ENCODE data around the gene PDZD2.
"Not testable (repeated sequence)": the region's sequence is repeated elsewhere in the genome, so short reads cannot be mapped to it uniquely, and the experiment has no call there.

PDZD2 gene

DNA sequence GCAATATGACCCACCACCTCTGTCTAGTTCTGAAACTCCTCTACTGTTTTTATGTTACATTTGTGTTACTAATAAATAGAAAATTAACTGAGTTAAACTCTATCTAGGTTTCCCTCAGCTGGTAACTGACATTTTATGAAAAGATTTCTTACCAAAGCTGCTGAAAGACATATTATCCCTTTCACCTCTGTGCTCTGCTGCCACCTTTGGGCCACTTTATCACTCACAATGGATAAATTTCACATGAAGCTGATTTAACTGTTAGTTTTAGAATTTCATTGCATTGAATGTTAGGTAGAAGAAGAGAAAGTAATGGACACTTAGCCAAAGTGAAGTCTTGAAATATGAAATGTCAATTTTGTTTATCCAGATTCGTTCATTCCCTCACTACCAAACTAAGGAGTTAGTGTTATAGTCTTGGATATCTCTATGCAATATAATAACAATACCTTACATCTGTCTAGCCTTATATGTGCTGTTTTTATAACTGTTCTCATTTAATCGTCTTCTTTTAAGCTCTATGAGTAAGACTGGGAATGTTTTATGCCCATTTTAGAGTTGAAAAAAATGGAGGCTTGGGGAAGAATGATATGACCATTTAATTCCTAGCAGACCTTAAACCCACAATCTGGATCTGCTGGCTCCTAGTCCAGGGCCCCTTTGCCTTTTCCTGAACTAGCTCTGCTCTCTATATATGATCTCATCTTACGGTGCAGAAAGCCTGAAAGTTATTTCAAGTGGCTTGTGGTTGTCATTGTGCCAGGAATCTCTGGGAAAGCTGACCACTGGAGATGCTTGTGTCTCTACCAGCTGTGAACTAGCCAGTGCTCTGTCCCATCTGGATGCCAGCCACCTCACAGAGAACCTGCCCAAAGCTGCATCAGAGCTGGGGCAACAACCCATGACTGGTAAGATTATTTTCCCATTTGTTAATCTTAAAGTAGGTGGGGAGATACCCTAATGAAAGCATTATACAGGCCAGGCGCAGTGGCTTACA, 438.1 kb downstream of the PDZD2 start:
- peak; percentile 37 for DNase-seq (ENCODE audit: low spot score)

DNA sequence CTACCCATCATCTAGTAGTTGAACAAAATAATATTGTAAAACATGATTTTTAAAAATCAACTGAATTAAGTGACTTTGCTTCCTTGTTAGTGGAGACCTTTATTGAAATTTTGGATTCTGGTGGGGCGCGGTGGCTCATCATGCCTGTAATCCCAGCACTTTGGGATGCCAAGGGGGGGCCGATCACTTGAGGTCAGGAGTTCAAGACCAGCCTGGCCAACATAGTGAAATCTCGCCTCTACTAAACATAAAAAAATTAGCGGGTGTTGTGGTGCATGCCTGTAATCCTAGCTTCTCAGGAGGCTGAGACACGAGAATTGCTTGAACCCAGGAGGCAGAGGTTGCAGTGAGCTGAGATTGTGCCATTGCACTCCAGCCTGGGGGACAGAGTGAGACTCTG, 439.9 kb downstream of the PDZD2 start:
- DNase-seq (ENCODE audit: low spot score) = not testable (repeated sequence)

DNA sequence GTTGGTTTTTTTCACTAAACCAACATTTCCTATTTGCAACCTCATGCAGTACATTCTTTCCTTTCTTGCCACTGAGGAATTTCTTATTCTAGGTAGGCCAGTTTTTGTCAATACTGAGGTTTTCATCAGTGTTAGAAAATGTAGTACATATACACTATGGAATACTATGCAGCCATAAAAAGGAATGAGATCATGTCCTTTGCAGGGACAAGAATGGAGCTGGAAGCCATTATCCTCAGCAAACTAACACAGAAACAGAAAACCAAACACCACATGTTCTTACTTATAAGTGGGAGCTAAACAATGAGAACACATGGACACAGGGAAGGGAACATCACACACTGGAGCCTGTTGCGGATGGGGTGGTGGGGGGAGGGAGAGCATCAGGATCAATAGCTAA, 441.6 kb downstream of the PDZD2 start:
- not testable (repeated sequence) for DNase-seq (ENCODE audit: low spot score)

DNA sequence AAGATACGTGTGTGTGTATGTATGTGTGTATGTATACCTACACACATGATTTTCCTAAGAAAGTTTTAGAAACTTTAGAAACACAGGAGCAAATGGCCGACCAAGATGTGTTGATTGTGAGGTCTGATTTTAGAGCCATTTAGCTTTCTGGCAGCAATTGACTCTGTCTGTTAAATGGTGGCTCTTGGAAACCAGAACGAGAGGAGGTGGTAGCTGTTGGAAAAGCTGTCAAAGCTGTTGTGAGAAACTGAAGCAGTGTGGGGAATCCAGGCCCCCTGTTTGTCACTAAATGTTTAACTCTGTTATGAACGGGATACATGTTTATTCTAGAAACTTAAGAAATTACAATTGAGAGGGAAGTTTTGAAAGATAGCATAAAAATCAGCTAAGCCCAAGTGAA, 443.8 kb downstream of the PDZD2 start:
- no peak for DNase-seq (ENCODE audit: low spot score)

DNA sequence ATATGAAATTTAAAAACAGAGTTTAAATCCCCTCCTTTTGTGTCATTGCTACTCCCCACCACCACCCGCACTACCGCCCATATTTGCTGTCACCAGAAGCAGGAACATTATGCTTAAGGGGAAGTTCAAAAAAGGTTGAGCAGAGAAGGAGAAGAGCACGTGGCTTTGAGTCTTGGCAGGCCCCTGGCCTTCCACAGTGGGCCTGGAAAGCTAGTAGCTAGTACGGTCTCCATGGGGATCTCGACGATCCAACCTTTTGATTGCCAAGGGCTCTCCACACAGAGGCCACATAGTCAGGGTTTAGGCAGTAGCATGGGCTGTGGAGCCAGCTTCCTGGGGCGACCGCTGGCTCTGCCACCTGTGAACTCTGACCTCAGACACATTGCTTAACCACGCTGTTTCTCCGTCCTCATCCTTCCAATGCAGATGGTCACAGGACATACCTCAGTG, 445.1 kb downstream of the PDZD2 start:
- no peak for DNase-seq (ENCODE audit: low spot score)

DNA sequence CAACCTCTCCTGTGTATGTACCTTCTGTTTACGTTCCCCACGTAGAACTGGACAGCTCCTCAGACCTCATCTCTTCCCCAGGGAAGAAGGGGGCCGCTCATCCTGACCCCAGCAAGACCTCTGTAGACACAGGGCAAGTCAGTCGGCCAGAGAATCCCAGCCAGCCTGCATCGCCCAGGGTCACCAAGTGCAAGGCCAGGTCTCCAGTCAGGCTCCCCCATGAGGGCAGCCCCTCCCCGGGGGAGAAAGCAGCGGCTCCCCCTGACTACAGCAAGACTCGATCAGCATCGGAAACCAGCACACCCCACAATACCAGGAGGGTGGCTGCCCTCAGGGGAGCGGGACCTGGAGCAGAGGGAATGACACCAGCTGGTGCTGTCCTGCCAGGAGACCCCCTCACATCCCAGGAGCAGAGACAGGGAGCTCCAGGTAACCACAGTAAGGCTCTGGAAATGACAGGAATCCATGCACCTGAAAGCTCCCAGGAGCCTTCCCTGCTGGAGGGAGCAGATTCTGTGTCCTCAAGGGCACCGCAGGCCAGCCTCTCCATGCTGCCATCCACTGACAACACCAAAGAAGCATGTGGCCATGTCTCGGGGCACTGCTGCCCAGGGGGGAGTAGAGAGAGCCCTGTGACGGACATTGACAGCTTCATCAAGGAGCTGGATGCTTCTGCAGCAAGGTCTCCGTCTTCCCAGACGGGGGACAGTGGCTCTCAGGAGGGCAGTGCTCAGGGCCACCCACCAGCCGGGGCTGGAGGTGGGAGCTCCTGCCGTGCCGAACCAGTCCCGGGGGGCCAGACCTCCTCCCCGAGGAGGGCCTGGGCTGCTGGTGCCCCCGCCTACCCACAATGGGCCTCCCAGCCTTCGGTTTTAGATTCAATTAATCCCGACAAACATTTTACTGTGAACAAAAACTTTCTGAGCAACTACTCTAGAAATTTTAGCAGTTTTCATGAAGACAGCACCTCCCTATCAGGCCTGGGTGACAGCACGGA, 448.5 kb downstream of the PDZD2 start:
- no peak for DNase-seq (ENCODE audit: low spot score)

DNA sequence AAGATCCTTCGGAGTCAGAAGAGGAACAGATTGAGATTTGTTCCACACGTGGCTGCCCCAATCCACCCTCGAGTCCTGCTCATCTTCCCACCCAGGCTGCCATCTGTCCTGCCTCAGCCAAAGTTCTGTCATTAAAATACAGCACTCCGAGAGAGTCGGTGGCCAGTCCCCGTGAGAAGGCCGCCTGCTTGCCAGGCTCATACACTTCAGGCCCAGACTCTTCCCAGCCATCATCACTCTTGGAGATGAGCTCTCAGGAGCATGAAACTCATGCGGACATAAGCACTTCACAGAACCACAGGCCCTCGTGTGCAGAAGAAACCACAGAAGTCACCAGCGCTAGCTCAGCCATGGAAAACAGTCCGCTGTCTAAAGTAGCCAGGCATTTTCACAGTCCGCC, 449.3 kb downstream of the PDZD2 start:
- no peak for DNase-seq (ENCODE audit: low spot score)

DNA sequence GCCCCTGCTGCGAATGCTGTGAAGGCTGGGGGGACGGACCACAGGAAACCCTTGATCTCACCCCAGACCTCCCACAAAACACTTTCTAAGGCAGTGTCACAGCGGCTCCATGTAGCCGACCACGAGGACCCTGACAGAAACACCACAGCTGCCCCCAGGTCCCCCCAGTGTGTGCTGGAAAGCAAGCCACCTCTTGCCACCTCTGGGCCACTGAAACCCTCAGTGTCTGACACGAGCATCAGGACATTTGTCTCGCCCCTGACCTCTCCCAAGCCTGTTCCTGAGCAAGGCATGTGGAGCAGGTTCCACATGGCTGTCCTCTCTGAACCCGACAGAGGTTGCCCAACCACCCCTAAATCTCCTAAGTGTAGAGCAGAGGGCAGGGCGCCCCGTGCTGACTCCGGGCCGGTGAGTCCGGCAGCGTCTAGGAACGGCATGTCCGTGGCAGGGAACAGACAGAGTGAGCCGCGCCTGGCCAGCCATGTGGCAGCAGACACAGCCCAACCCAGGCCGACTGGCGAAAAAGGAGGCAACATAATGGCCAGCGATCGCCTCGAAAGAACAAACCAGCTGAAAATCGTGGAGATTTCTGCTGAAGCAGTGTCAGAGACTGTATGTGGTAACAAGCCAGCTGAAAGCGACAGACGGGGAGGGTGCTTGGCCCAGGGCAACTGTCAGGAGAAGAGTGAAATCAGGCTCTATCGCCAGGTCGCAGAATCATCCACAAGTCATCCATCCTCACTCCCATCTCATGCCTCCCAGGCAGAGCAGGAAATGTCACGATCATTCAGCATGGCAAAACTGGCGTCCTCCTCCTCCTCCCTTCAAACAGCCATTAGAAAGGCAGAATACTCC, 450.4 kb downstream of the PDZD2 start:
- DNase-seq (ENCODE audit: low spot score) = no peak

DNA sequence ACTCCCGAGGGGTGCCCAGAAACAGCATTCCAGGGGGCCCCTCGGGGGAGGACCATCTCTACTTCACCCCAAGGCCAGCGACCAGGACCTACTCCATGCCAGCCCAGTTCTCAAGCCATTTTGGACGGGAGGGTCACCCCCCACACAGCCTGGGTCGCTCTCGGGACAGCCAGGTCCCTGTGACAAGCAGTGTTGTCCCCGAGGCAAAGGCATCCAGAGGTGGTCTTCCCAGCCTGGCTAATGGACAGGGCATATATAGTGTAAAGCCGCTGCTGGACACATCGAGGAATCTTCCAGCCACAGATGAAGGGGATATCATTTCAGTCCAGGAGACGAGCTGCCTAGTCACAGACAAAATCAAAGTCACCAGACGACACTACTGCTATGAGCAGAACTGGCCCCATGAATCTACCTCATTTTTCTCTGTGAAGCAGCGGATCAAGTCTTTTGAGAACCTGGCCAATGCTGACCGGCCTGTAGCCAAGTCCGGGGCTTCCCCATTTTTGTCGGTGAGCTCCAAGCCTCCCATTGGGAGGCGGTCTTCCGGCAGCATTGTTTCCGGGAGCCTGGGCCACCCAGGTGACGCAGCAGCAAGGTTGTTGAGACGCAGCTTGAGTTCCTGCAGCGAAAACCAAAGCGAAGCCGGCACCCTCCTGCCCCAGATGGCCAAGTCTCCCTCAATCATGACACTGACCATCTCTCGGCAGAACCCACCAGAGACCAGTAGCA, 451.3 kb downstream of the PDZD2 start:
- no peak for DNase-seq (ENCODE audit: low spot score)

DNA sequence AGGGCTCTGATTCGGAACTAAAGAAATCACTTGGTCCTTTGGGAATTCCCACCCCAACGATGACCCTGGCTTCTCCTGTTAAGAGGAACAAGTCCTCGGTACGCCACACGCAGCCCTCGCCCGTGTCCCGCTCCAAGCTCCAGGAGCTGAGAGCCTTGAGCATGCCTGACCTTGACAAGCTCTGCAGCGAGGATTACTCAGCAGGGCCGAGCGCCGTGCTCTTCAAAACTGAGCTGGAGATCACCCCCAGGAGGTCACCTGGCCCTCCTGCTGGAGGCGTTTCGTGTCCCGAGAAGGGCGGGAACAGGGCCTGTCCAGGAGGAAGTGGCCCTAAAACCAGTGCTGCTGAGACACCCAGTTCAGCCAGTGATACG, 451.8 kb downstream of the PDZD2 start:
- DNase-seq (ENCODE audit: low spot score) = no peak

DNA sequence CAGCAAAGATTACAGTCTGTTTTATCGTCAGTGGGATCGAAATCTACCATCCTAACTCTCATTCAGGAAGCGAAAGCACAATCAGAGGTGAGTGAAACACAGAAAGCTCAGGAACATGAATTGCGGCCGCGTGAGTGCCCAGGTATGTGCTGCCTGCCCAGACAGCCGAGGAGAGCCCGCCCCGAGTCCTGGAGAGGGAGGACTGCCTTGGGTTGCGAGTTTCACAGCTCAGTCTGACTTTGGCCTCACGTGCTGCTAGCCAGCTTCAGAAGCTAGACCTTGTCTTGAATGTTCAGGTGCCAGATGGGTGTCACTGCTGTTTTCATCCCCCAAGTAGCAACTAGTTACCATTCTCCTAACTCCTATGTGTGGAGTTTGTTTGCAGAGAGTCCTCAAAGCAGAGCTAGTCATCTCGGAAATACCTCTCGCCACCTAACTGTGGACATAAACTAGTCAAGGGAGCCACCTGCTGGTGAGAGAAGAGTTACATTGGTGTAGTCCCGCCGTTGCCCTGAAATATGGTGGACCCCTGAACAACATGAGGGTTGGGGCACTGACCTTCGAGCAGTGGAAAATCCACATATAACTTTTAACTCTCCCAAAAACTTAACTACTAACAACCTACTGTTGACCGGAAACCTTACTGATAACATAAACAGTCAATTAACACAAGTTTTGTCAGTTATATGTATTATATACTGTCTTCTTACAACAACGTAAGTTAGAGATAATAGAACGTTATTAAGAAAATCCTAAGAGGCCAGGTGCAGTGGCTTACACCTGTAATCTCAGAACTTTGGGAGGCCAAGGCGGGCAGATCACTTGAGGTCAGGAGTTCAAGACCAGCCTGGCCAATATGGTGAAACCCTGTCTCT, 454.2 kb downstream of the PDZD2 start:
- peak; percentile 83 for DNase-seq (ENCODE audit: low spot score)

DNA sequence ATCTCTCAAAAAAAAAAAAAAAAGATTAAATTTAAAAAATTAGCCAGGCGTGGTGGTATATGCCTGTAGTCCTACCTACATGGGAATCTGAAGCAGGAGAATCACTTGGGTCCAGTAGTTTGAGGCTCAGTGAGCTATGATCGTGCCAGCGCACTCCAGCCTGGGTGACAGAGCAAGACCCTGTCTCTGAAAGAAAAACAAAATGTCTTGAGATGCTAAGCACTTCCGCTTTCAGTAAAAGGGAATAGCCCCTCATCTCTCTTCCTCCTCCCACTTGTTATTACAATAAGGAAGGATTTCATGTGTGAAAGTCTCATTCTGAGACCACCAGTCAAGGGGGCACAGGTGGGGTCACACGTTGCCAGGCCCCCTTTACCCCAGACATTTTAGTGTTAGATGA, 455.8 kb downstream of the PDZD2 start:
- DNase-seq (ENCODE audit: low spot score) = no peak

DNA sequence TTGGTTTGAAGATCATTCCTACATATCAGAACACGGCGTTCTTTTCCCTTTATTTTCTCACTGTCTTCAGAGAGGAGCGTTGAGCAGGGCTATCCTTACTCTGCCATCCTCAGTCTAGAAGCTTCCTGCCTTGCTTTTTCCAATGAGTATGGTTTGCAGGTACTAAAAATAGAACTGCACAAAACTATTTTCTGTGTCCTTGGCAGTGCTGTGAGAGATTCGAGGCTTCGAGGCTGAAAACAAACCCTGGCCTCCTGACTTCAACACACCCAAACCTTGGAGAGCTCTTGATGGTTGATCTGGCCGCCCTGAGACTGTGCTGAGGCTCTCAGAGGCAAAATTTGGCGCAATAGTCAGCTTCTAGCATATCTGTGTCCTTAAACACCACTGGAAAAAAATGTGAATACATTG, 456.3 kb downstream of the PDZD2 start:
- DNase-seq (ENCODE audit: low spot score) = no peak

DNA sequence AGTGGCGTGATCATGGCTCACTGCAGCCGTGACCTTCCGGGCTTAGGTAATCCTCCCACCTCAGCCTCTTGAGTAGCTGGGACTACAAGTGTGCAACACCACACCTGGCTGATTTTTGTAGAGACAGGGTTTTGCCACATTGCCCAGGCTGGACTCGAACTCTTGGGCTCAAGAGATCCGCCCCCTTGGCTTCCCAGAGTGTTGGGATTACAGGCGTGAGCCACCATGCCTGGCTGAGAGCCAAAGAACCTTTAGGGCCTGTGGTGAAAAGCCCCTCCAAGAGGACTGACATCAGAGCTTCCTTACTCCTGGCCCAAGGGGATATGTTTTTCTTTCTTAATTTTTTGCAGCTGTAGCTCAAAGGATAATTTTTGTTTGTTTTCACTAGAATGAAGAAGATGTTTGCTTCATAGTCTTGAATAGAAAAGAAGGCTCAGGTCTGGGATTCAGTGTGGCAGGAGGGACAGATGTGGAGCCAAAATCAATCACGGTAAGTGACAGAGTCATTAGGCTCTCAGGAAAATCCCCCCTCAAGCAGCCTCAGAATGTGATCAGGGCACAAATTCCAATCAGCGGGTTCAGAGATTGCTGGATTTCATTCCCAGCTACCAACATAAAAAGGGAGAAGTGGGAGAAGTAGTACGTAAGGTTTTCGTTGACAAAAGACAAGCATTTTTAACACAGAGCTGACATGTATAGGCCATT, 458.1 kb downstream of the PDZD2 start:
- DNase-seq (ENCODE audit: low spot score) = no peak

DNA sequence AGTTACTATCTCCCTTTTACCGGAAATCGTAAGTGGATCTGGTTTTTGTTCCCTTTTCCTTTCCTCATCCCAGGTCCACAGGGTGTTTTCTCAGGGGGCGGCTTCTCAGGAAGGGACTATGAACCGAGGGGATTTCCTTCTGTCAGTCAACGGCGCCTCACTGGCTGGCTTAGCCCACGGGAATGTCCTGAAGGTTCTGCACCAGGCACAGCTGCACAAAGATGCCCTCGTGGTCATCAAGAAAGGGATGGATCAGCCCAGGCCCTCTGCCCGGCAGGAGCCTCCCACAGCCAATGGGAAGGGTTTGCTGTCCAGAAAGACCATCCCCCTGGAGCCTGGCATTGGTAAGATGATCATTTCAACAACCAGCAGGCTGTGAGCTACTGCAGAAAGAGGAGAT, 459.4 kb downstream of the PDZD2 start:
- DNase-seq (ENCODE audit: low spot score) = no peak

DNA sequence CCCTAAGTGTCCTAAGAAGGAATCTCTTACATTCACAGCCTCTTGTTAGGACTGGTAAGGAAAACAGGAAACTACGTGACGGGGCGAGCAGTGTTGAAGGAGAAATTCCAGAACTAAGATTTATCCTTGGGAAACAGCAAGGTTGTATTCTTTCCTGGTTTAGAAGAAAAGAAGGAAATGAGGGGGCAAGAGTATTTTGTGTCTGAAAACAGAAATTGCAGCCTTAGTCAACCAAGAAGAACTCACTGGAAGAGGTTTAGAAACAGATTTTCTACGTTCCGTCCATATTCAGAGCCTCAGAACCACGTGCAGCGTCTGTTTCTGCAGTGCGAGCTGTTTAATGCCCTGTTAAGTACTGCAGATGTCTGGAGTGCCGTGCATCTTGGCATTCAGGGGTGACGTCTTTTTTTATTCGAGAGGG, 460.0 kb downstream of the PDZD2 start:
- no peak for DNase-seq (ENCODE audit: low spot score)

DNA sequence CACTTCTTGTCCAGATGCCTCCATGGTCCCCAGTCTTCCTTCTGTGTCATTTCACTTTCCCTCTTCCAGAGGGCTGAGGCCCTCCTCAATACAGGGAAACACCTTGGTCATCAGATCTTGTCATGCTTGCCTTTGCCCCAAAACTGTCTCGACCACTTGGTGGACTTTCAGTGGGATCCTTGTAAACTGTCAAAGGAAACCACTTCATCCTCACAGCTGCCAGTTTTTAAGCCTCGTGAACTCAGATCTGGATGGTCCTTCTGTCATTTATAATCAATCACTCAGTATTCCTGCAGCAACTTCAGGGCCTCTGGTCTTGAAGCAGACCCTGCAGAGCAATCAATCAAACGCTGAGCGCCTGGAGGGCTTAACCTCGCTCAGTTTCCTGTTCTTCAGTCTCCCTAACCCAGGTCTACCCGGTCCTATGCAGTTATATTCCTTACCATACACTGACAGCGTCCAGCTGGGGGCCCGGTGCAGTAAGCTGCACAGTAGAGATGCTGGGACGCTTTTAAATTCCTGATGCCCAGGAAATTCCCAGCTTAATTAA, 460.6 kb downstream of the PDZD2 start:
- DNase-seq (ENCODE audit: low spot score) = no peak

DNA sequence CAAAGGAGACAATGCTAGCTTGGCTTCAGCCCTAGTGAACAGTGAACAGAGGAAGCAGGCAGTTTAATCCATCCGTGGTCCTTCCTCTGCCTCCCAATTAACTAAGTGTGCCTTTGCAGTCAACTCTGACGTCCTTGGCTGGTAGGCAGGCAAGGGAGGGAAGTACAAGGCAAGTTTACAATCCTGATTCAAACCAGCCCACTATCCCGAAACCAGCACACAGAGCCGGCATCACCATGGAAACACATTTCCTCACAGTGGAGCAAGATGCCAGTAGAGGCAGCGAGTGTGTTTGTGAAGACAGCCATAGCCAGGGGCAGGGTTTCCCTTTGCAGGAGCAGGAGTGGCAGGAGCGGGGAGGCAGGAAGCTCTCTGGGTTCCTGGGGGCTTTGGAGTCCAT, 461.3 kb downstream of the PDZD2 start:
- DNase-seq (ENCODE audit: low spot score) = no peak

DNA sequence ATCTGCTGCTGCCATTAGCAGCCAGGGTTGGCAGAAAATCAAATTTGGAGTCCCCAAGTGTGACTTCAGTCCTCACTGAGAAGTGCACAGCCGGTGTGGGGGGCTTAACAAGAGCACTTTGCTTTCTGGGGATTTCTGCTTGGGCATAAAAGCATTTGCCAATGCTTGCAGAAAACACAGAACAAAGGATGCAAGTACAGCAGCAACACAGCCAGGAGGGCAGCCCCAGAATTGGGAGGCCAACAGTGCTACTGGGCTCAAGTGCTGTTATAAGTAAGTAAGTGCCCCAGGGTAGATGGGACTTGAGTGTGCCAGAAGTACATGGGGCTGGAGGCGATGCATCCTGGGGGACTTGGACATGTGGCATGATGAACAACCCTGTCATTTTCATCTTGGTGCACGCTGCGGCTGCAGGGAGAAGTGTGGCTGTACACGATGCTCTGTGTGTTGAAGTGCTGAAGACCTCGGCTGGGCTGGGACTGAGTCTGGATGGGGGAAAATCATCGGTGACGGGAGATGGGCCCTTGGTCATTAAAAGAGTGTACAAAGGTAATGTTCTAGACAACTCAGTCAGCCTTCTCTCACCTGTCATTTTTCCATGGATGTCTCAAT, 461.9 kb downstream of the PDZD2 start:
- no peak for DNase-seq (ENCODE audit: low spot score)
